D721Med (cell line): ENCODE results near the gene PRPF39.

Source experiments
- DNase-seq: peaks from one replicate; pipeline ENCODE4 v3.0.0; 2011; ENCODE audit warnings: low spot score; ENCODE audit not compliant: insufficient read length
- FAIRE-seq: peaks from 2 replicates; lab custom pipeline; 2011; peaks lifted over from hg19 to GRCh38; lab: Jason Lieb, UNC
- CTCF ChIP-seq: IDR thresholded peaks from 2 replicates; pipeline ENCODE4 v1.5.1; 2012; ENCODE audit warnings: mild to moderate bottlenecking, control low read depth; ENCODE audit not compliant: insufficient read depth; ENCODE audit errors: missing control alignments

The PRPF39 gene

DNA sequence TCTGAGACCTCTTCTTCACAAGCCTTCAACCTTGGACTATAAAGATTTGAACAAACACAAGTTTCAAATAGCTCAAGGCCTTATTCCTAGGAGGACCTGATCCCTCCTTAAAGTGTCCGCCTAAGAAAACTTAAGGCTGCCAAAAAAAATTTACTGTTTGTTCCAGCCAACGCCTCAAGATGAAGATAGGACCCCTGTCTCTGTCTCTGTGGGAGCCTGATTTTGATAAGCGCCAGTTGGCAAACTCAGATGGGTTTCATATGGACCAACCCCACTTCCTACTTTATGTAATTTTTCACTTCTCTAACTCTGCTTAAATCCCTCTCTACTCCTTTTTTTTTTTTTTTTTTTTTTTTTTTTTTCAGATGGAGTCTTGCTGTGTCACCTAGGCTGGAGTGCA is 39.4 kb downstream of the PRPF39 start:
- TF ChIP-seq CTCF: no peak
- DNase-seq (no peak), FAIRE-seq (no peak)

DNA sequence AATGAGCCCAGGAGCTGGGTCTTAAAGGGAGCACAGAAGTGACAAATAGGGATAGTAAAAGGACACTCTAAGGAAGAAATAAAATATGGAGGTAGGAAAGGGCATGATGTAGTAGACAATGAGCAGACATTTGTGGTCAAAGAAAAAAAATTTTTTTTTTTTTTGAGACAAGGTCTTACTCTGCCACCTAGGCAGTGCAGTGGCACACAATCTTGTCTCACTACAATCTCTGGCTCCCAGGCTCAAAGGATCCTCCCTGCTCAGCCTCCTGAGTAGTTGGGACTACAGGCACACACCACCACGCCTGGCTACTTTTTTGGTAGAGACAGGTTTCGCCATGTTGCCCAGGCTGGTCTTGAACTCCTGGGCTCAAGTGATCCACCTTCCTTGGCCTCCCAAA is 41.8 kb downstream of the PRPF39 start:
- no peak for TF ChIP-seq CTCF

GRCh38 chr14:45128963-45129629 is 45.2 kb downstream of the PRPF39 start:
- TF ChIP-seq CTCF: no peak
- FAIRE-seq (peak; percentile 93), DNase-seq (peak; percentile 21)

More for the DNA sequence above, 41.8 kb downstream of the PRPF39 start:
- DNase-seq (no peak), FAIRE-seq (no peak)

GRCh38 chr14:45133683-45134050 is 49.8 kb downstream of the PRPF39 start:
- TF ChIP-seq CTCF: no peak
- no peak for DNase-seq

DNA sequence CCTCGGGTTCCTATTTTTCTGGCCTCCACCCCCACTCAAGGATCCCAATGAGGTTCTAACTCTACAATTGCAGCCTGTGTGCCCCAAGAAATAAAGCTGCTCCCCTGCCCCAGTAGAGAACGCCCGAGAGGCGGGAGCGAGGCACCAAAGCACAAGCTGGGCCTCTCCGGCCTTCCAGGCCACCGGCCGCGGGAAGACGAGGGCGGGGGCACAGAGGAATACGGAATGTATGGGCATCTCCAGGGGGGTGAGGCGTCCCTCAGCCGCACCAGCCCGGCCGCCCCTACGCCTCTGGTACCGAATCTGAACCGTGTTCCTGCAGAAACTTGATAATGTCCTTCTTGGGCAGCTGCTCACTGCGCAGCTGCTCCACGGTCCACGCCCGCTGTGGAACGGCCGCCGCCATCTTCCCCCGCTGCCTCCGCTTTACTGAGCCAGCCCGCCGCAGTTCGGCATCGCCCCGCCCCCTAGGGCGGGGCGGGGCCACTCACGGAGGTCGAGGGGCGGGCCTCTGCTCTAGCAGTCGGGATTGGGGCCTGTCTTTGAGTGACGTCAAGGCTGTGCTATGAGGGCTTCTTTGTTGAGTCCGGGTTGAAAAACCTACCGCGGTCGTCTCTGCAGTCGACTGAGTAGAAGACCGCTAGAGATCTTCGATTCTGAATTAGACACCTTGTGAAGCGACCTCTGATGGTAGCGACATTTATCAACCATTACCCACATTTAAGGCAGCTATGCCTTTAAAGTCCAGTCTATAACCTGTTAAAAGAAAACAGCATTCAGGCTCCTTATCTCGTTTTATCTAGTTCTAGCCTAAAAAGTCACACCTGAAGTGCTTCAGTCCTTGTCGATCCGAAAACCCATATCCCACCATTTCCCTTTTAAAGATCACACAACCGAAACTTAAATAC is 50.4 kb downstream of the PRPF39 start, which contains the start of gene FKBP3:
FKBP3 (minus strand) TSS at position 431 of the 908 bp plus-strand sequence; CDS start at position 406, 25 bp downstream.
- peak; percentile 88 for FAIRE-seq
- peak; percentile 43 for TF ChIP-seq CTCF
- peak; percentile 69 for DNase-seq

More at GRCh38 chr14:45133683-45134050, 49.8 kb downstream of the PRPF39 start:
- FAIRE-seq: no peak

DNA sequence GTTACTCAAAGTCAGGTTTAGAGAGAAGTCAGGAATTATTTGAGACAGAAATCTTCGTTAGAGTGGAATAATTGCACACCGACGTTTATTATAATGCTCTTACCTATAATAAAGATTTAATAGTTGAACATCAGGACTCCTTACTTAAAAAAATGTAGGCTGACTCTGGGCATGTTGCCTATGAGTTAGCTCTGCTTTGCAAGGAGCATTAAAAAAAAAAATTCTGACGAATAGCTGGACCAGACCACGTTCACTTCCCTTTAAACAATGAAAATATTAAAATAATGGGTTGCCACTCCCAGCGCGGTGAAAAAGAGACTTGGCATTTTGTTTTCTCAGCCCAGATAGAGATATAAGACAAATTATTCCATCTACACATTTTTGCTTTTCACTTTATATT is 51.2 kb downstream of the PRPF39 start:
- no peak for TF ChIP-seq CTCF
- DNase-seq: no peak
- no peak for FAIRE-seq
